K562 (cell line): ENCODE data around the gene ESR2. TPM values are rescaled to one million over a fixed set of nuclear protein-coding genes. Genes with fewer than 3 reads are reported as not detected.

Experiments
- ATAC-seq: fragments of 200-7000 bp; cut with Tn5 transposase; 3 replicates; pipeline ENCODE4 v1.9.1; 2020; ENCODE audit warnings: moderate library complexity
- BruUV-seq: library from RNA; stranded (reverse); fragments of 400-500 nt; replicated peaks from 2 replicates; lab custom pipeline; 2021; lab: Mats Ljungman, UMichigan
- CTCF ChIA-PET: fragments of 300-600 bp; formaldehyde crosslinking; extraction: SDS; loops from one replicate; lab custom pipeline; 2021; ENCODE audit warnings: low intra/inter-chr PET ratio; lab: Yijun Ruan, JAX
- POLR2A ChIA-PET: fragments of 300-600, 350-650 bp; sonication (Branson Sonifier 250); formaldehyde crosslinking; extraction: SDS; loops from one replicate; lab custom pipeline; 2021; ENCODE audit warnings: antibody characterized with exemption, inconsistent platforms; lab: Yijun Ruan, JAX
- DNase-seq, 4 experiments: peaks; one replicate each; pipeline versions ENCODE4 v3.0.0 to v3.0.0-alpha.2; 2011 to 2018; ENCODE audit warnings: low spot score in 3 of 4, mixed read lengths in 3 of 4; ENCODE audit errors: extremely low read depth in 1 of 4
- FAIRE-seq: peaks from 2 replicates; lab custom pipeline; 2011; peaks lifted over from hg19 to GRCh38; lab: Jason Lieb, UNC
- H2AFZ ChIP-seq: 2 replicates; pipeline ENCODE4 v1.6.0; 2011; ENCODE audit warnings: low read depth, low read length, control low read depth, inconsistent platforms
- H3K27ac ChIP-seq: fragments of 200-600 bp; 3 replicates; pipeline ENCODE4 v1.8.0; 2011; ENCODE audit warnings: low read depth, mild to moderate bottlenecking, control low read depth, inconsistent platforms, low read length, moderate library complexity, mixed read lengths; ENCODE audit errors: extremely low read depth
- H3K27me3 ChIP-seq, 2 experiments: fragments of 300-600 bp in 1 of 2; 2 replicates in 1 of 2; 3 replicates in 1 of 2; pipeline versions ENCODE4 v1.6.0 to v1.8.0; 2011; ENCODE audit warnings: inconsistent platforms in 2 of 2, low read length in 2 of 2, mild to moderate bottlenecking in 1 of 2, mixed read lengths in 1 of 2, moderate library complexity in 1 of 2; ENCODE audit not compliant: control insufficient read depth in 2 of 2, insufficient read depth in 2 of 2
- H3K36me3 ChIP-seq: fragments of 300-600 bp; 3 replicates; pipeline ENCODE4 v1.8.0; 2011; ENCODE audit warnings: mild to moderate bottlenecking, low read length, inconsistent platforms; ENCODE audit not compliant: control insufficient read depth, insufficient read depth
- H3K4me1 ChIP-seq, 2 experiments: fragments of 200-600 bp in 1 of 2; replicated peaks in 1 of 2; 2 replicates in 1 of 2; 3 replicates in 1 of 2; pipeline versions ENCODE4 v1.5.1 to v1.8.0; 2011; ENCODE audit warnings: inconsistent platforms in 2 of 2, low read length in 2 of 2, mild to moderate bottlenecking in 1 of 2, mixed read lengths in 1 of 2, moderate library complexity in 1 of 2; ENCODE audit not compliant: control insufficient read depth in 2 of 2, insufficient read depth in 2 of 2
- H3K4me2 ChIP-seq: 2 replicates; pipeline ENCODE4 v1.6.1; 2011; ENCODE audit warnings: low read length, control low read depth, inconsistent platforms, mixed read lengths; ENCODE audit not compliant: insufficient read depth
- H3K4me3 ChIP-seq: fragments of 200-600 bp; sonication (generic), shearing (Covaris generic); 2 replicates; pipeline ENCODE4 v1.5.1; 2016; ENCODE audit warnings: control low read depth, inconsistent platforms
- H3K79me2 ChIP-seq: fragments of 200-600 bp; 3 replicates; pipeline ENCODE4 v1.8.0; 2011; ENCODE audit warnings: low read length, inconsistent platforms; ENCODE audit not compliant: control insufficient read depth, insufficient read depth
- H3K9ac ChIP-seq, 2 experiments: 2 replicates each; pipeline versions ENCODE4 v1.6.0 to v1.6.1; 2011; ENCODE audit warnings: low read depth in 2 of 2, low read length in 2 of 2, control low read depth in 1 of 2, inconsistent platforms in 1 of 2, mild to moderate bottlenecking in 1 of 2, mixed read lengths in 1 of 2; ENCODE audit not compliant: insufficient read depth in 1 of 2
- H3K9me1 ChIP-seq: one replicate; pipeline ENCODE4 v1.6.0; 2011; ENCODE audit warnings: inconsistent platforms, mild to moderate bottlenecking, low read length, moderate library complexity; ENCODE audit not compliant: control insufficient read depth, insufficient read depth
- H3K9me3 ChIP-seq: replicated peaks from 2 replicates; pipeline ENCODE4 v1.5.1; 2011; ENCODE audit warnings: low read depth, low read length, inconsistent platforms; ENCODE audit not compliant: control insufficient read depth, insufficient read depth
- H4K20me1 ChIP-seq: replicated peaks from 2 replicates; pipeline ENCODE4 v1.6.1; 2011; ENCODE audit warnings: low read length, inconsistent platforms, mixed read lengths; ENCODE audit not compliant: control insufficient read depth, insufficient read depth
- GABPA ChIP-seq: fragments of 200-800 bp; sonication (Bioruptor generic); conservative IDR thresholded peaks from 2 replicates; pipeline ENCODE4 v1.6.1; 2016; ENCODE audit warnings: low read depth, missing genetic modification characterization, missing compliant biosample characterization
- LARP7 ChIP-seq: fragments of 450-650 bp; IDR thresholded peaks from 2 replicates; pipeline ENCODE4 v1.6.1; 2016
- MAFG ChIP-seq: fragments of 450-650 bp; conservative IDR thresholded peaks from 2 replicates; pipeline ENCODE4 v1.6.1; 2016; ENCODE audit warnings: missing genetic modification characterization, missing compliant biosample characterization
- PHF20 ChIP-seq: fragments of 450-650 bp; IDR thresholded peaks from 2 replicates; pipeline ENCODE4 v1.6.1; 2018; ENCODE audit not compliant: partially characterized antibody
- SMARCC2 ChIP-seq: fragments of 450-650 bp; IDR thresholded peaks from 2 replicates; pipeline ENCODE4 v1.6.1; 2017; ENCODE audit warnings: antibody characterized with exemption, moderate library complexity, mild to moderate bottlenecking, low read depth
- TFAM ChIP-seq: fragments of 250-450 bp; sonication (Bioruptor Pico); conservative IDR thresholded peaks from 2 replicates; pipeline ENCODE4 v1.5.0; 2021; ENCODE audit warnings: mild to moderate bottlenecking, moderate library complexity
- ZNF584 ChIP-seq: fragments of 200-800 bp; sonication (Bioruptor generic); IDR thresholded peaks from 2 replicates; pipeline ENCODE4 v1.6.1; 2016; ENCODE audit warnings: low read depth, mild to moderate bottlenecking, missing genetic modification characterization, missing compliant biosample characterization
- ZNF592 ChIP-seq: fragments of 450-650 bp; IDR thresholded peaks from 2 replicates; pipeline ENCODE4 v1.6.1; 2017; ENCODE audit warnings: antibody characterized with exemption, mild to moderate bottlenecking
- ZNF699 ChIP-seq: fragments of 250-450 bp; sonication (Bioruptor Pico); IDR thresholded peaks from 2 replicates; pipeline ENCODE4 v1.8.0; 2021; ENCODE audit warnings: mild to moderate bottlenecking, moderate library complexity; ENCODE audit not compliant: insufficient replicate concordance
- WGBS: fragments of 100-300 bp; shearing (Covaris generic); methylation state at CpG from one replicate; pipeline ENCODE4 v1.1.6; 2016; ENCODE audit warnings: low coverage, mixed read lengths; ENCODE audit not compliant: insufficient coverage; ENCODE audit errors: missing lambda C conversion rate; 5-methylcytosine and 5-hydroxymethylcytosine counted together
- in situ Hi-C: fragments of 300-500 bp; cut with MboI; formaldehyde crosslinking; loops from 4 replicates; pipeline ENCODE4 v1.15.0; 2018; ENCODE audit warnings: inconsistent platforms, mixed read lengths
- intact Hi-C: fragments of 100-400 bp; cut with micrococcal nuclease; formaldehyde crosslinking; loops from 2 replicates; pipeline ENCODE4 v1.14.2; 2022
- polyA plus RNA-seq, 8 experiments: library from polyadenylated mRNA; depleted of rRNA in 4 of 8; stranded (reverse) in 5 of 8; unstranded in 3 of 8; fragments of >200 nt; fragmentation: Nextera tagmentation in 2 of 8; fragmentation: Illumina TruSeq in 1 of 8; extraction: Ambion mirVana in 2 of 8; extraction: Trizol in 1 of 8; gene quantifications; 2 replicates each; pipeline versions ENCODE4 v1.2.1 to v1.2.3, GENCODE V29; 2011 to 2014; ENCODE audit warnings: inconsistent platforms in 1 of 8, missing spikeins in 1 of 8
- total RNA-seq, 7 experiments: library from RNA; depleted of rRNA in 6 of 7; stranded (reverse); fragments of >200 nt in 6 of 7; fragmentation: Illumina TruSeq in 2 of 7; extraction: Trizol in 2 of 7; gene quantifications; 2 replicates each; pipeline versions ENCODE4 v1.2.1 to v1.2.3, GENCODE V29; 2011 to 2021; ENCODE audit warnings: low replicate concordance in 1 of 7

Gene ESR2
- total and polyA plus RNA-seq, 9 of the 15 experiments (the other 6 are each of a cell fraction or from before 2014, with no cell fraction given): 0.07 to 3.8 (median 2.0) TPM

- ATAC-seq (no peak), FAIRE-seq (no peak), DNase-seq (no peak)
- no peaks in the 10 kb centered on the region for H3K36me3 ChIP-seq
- ChIA-PET CTCF (no interaction called here), POLR2A (interaction anchor here (1.2 kb wide), 1 partner anchor 9 kb away, joined by 3 read pairs; no protein-coding TSS in a partner anchor)
- 56% methylated on average over 4 of the region's 4 CpGs for WGBS
- no peaks in the 10 kb centered on the region for H3K9me3 ChIP-seq
- in situ Hi-C loops (no loop called here), intact Hi-C loops (no loop called here)
- H4K20me1 ChIP-seq: no peaks in the 10 kb centered on the region
- TF ChIP-seq ZNF584 (no peak), ZNF699 (CRISPR knock-in tag) (no peak), PHF20 (no peak), GABPA (tag) (no peak)
- H2AFZ ChIP-seq: no peak overlapping the region
- no peak overlapping the region for H3K4me2 ChIP-seq
- H3K9me1 ChIP-seq: no peaks in the 10 kb centered on the region
- no peaks in the 10 kb centered on the region; a peak in 1 of 5 replicates for H3K27me3 ChIP-seq
- H3K9ac ChIP-seq: no peak overlapping the region
- H3K4me1 ChIP-seq: no peaks in the 10 kb centered on the region
- H3K27ac ChIP-seq: no peak overlapping the region
- BruUV-seq: no TSS peak
- H3K4me3 ChIP-seq: no peak overlapping the region
- no peaks in the 10 kb centered on the region for H3K79me2 ChIP-seq
Observed at GRCh38 chr14:64233531-64234190, 60.5 kb downstream of the ESR2 start.

GRCh38 chr14:64232944-64233343 is 61.2 kb downstream of the ESR2 start:
- Histone ChIP-seq H3K9ac (no peak overlapping the region), H3K4me3 (no peak overlapping the region), H3K27me3 (no peaks in the 10 kb centered on the region; a peak in 1 of 5 replicates), H3K27ac (no peak overlapping the region), H3K9me3 (no peaks in the 10 kb centered on the region), H2AFZ (no peak overlapping the region), H3K9me1 (no peaks in the 10 kb centered on the region), H3K36me3 (no peaks in the 10 kb centered on the region), H3K4me1 (no peaks in the 10 kb centered on the region), H3K79me2 (no peaks in the 10 kb centered on the region), H3K4me2 (no peak overlapping the region), H4K20me1 (no peaks in the 10 kb centered on the region)
- no peak for FAIRE-seq
- DNase-seq: no peak
- CTCF ChIA-PET: no interaction called here
- POLR2A ChIA-PET: interaction anchor here (1.2 kb wide), 1 partner anchor 8 kb away, joined by 3 read pairs; no protein-coding TSS in a partner anchor
- no peak for ATAC-seq
- in situ Hi-C loops (no loop called here), intact Hi-C loops (no loop called here)
- BruUV-seq: no TSS peak
- 60% methylated on average over 4 of the region's 9 CpGs for WGBS
- TF ChIP-seq MAFG (no peak), SMARCC2 (no peak), TFAM (CRISPR knock-in tag) (no peak), LARP7 (no peak), ZNF592 (no peak)
